Esophagus squamous epithelium (tissue), 5 donors: Measurements from ENCODE around the gene SLC25A31. TPM values are rescaled to one million over a fixed set of nuclear protein-coding genes. Genes with fewer than 3 reads are reported as not detected.

Source experiments
- DNase-seq: peaks from one replicate; lab custom pipeline; 2025; lab: John Stamatoyannopoulos, UW
- H3K27ac ChIP-seq, 4 donors: fragments of 200-600 bp; sonication (generic); one replicate each; pipeline ENCODE4 v1.5.1; 2016 to 2019; ENCODE audit warnings: mild to moderate bottlenecking in 1 of 4
- H3K27me3 ChIP-seq, 4 donors: fragments of 200-600 bp; sonication (generic); 1 replicate in 3 of 4; 2 replicates in 1 of 4; pipeline versions ENCODE4 v1.5.1 to v1.6.0; 2017 to 2021; ENCODE audit warnings: antibody characterized with exemption in 1 of 4
- H3K36me3 ChIP-seq, 3 donors: fragments of 200-600 bp; sonication (generic); one replicate each; pipeline ENCODE4 v1.5.1; 2016 to 2019
- H3K4me1 ChIP-seq, 3 donors: fragments of 200-600 bp; sonication (generic); one replicate each; pipeline ENCODE4 v1.5.1; 2017 to 2019
- H3K4me3 ChIP-seq, 4 donors: fragments of 200-600 bp; sonication (generic); 1 replicate in 3 of 4; 2 replicates in 1 of 4; pipeline ENCODE4 v1.5.1; 2016 to 2019; ENCODE audit warnings: mild to moderate bottlenecking in 2 of 4, moderate library complexity in 1 of 4
- H3K9me3 ChIP-seq, 3 donors: fragments of 200-600 bp; sonication (generic); one replicate each; pipeline ENCODE4 v1.5.1; 2016 to 2019
- POLR2A ChIP-seq, 4 donors: fragments of 450-650 bp; IDR thresholded peaks; one replicate each; pipeline ENCODE4 v1.6.1; 2017; ENCODE audit warnings: antibody characterized with exemption in 4 of 4, mild to moderate bottlenecking in 4 of 4, moderate library complexity in 3 of 4
- WGBS, 2 donors: methylation state at CpG; one replicate each; pipeline ENCODE4 v1.1.5; 2018; 5-methylcytosine and 5-hydroxymethylcytosine counted together
- intact Hi-C: fragments of 100-400 bp; cut with DNase I; formaldehyde crosslinking; loops from one replicate; pipeline ENCODE4 v1.15.0; 2022
- total RNA-seq, 4 donors: library from RNA; depleted of rRNA; stranded (reverse); fragments of >200 nt; gene quantifications; one replicate each; pipeline ENCODE4 v1.1.0, GENCODE V29; 2016
- TF ChIP-seq, protein P1 (sequence below), 6 experiments: fragments of 450-650 bp in 4 of 6; fragments of 200-600 bp in 2 of 6; sonication (generic) in 2 of 6; IDR thresholded peaks; one replicate each; pipeline ENCODE4 v1.5.1; 2016 to 2019; ENCODE audit warnings: antibody characterized with exemption in 6 of 6, mild to moderate bottlenecking in 4 of 6, moderate library complexity in 4 of 6
- donor health status: DM: yes; HTN: yes; CAD: no.

Gene SLC25A31
- total RNA-seq = not detected

DNA sequence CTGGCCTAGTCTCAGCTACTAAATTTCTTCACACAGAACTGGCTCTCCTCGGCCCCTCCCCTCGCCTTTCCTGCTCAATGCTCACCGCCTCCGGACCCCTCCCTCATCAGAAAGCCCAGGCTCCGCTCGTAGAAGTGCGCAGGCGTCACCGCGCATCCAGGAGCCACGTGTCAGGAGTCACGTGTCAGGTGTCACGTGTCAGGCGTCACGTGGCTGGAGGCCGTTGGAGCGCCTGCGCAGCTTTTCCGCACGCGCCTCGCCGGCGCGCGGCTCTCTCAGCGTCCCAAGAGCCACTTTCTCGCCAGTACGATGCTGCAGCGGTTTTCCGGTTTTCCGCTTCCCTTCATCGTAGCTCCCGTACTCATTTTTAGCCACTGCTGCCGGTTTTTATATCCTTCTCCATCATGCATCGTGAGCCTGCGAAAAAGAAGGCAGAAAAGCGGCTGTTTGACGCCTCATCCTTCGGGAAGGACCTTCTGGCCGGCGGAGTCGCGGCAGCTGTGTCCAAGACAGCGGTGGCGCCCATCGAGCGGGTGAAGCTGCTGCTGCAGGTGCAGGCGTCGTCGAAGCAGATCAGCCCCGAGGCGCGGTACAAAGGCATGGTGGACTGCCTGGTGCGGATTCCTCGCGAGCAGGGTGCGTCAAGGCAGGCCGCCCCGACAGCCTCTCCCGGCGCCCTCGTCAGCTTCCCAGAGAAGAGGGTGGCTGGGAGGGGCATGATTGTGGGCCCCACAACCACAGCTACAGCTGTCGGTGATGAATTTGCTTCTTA, at the start of gene SLC25A31:
SLC25A31 (plus strand) TSS at position 259 of the 772 bp plus-strand sequence; CDS start at position 405, 146 bp downstream.
- Histone ChIP-seq H3K27me3 (no peaks in the 10 kb centered on the region), H3K36me3 (no peaks in the 10 kb centered on the region), H3K9me3 (no peaks in the 10 kb centered on the region), H3K4me1 (no peaks in the 10 kb centered on the region), H3K4me3 (no peak within 1 kb of the TSS), H3K27ac (no peak within 1 kb of the TSS)
- no peak for DNase-seq
- 96 to 97% methylated on average over 42 to 44 of the region's 64 CpGs for WGBS, 2 donors
- TF ChIP-seq POLR2A (IDR thresholded peaks at IDR 0.05) = no peak
- TF ChIP-seq, protein P1, sequence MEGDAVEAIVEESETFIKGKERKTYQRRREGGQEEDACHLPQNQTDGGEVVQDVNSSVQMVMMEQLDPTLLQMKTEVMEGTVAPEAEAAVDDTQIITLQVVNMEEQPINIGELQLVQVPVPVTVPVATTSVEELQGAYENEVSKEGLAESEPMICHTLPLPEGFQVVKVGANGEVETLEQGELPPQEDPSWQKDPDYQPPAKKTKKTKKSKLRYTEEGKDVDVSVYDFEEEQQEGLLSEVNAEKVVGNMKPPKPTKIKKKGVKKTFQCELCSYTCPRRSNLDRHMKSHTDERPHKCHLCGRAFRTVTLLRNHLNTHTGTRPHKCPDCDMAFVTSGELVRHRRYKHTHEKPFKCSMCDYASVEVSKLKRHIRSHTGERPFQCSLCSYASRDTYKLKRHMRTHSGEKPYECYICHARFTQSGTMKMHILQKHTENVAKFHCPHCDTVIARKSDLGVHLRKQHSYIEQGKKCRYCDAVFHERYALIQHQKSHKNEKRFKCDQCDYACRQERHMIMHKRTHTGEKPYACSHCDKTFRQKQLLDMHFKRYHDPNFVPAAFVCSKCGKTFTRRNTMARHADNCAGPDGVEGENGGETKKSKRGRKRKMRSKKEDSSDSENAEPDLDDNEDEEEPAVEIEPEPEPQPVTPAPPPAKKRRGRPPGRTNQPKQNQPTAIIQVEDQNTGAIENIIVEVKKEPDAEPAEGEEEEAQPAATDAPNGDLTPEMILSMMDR (IDR thresholded peaks at IDR 0.05) = no peak
- intact Hi-C loops = loop anchor here (5.0 kb wide), 1 partner anchor 123 kb away; no protein-coding TSS in a partner anchor

DNA sequence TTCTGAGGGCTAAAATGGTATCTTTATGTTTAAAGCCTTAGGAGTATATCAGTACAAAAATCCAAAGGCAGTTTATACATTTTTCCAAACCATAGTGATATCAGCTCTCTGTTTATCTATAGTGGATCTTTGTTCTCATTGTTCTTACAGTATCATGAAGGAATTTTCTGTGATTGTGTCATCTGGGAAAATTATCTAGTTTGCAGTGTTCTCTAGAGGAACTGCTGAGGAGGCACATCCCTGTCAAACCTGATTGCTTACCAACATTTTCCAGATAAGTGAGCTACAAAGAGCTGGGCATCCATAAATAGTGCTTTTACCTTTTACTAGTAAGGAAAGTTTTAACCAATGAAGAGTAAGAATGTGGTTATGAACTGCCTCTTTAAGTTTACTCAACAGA, 44.9 kb upstream of the SLC25A31 start:
- Histone ChIP-seq H3K27me3 (no peaks in the 10 kb centered on the region), H3K4me3 (no peak overlapping the region), H3K27ac (no peak overlapping the region), H3K4me1 (no peaks in the 10 kb centered on the region), H3K9me3 (no peaks in the 10 kb centered on the region), H3K36me3 (peaks cover 0 to 34% (median 0%) of the 10 kb centered on the region in 3 donors)
- TF ChIP-seq POLR2A (IDR thresholded peaks at IDR 0.05) = no peak
- TF ChIP-seq, protein P1 (IDR thresholded peaks at IDR 0.05) = no peak
- DNase-seq = no peak
- intact Hi-C loops = no loop called here

DNA sequence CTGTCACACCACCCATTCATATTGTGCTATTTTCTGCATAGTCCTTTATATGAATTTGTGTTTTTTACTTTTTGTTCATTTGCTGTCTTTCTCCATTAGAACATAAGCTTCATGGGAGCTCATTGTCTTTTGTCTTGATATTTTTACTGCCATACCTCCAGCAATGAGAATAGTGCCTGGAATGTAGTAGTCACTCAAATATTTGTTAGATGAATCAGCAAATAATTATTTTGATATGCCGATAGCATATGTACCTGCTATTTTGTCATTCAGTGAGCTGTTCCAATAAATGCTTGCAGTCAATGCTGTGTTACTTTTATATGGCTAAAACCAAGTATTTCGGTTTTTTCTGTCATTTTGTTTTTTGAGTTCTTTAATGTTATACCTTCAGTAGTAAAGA, 43.5 kb upstream of the SLC25A31 start:
- H3K27me3 ChIP-seq = no peaks in the 10 kb centered on the region
- TF ChIP-seq, protein P1 (IDR thresholded peaks at IDR 0.05) = no peak
- TF ChIP-seq POLR2A (IDR thresholded peaks at IDR 0.05) = no peak
- WGBS, 2 donors = 73 to 83% methylated on average over 2 of the region's 2 CpGs
- H3K36me3 ChIP-seq = peaks cover 0 to 46% (median 0%) of the 10 kb centered on the region in 3 donors
- H3K4me3 ChIP-seq = no peak overlapping the region
- intact Hi-C loops = no loop called here
- no peak for DNase-seq
- H3K9me3 ChIP-seq = no peaks in the 10 kb centered on the region
- no peak overlapping the region for H3K27ac ChIP-seq
- H3K4me1 ChIP-seq = no peaks in the 10 kb centered on the region

DNA sequence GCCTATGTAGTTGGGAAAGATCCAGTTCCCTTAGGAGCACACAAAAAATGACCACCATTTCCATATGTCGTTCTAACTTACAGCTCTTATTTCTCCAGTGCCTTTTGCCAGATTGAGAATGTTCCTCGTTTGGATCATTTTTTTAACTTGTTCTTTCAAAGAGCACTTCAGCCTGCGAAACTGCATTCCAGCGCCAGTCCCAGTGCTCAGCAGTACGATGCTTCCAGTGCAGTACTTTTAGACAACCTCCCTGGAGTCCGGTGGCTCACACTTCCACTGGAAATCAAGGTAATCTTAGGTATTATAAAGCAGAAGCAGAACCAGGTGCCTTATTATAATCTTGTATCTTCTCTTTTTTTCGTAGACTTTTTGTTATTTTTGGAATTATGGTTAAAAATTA, 42.6 kb upstream of the SLC25A31 start:
- Histone ChIP-seq H3K4me1 (no peaks in the 10 kb centered on the region), H3K27me3 (no peaks in the 10 kb centered on the region), H3K4me3 (no peak overlapping the region), H3K36me3 (peaks cover 0 to 51% (median 0%) of the 10 kb centered on the region in 3 donors), H3K27ac (no peak overlapping the region), H3K9me3 (no peaks in the 10 kb centered on the region)
- DNase-seq = no peak
- 90% methylated on average over 7 of the region's 7 CpGs for WGBS, 2 donors
- TF ChIP-seq POLR2A (IDR thresholded peaks at IDR 0.05) = no peak
- TF ChIP-seq, protein P1 (IDR thresholded peaks at IDR 0.05) = no peak
- intact Hi-C loops = no loop called here

DNA sequence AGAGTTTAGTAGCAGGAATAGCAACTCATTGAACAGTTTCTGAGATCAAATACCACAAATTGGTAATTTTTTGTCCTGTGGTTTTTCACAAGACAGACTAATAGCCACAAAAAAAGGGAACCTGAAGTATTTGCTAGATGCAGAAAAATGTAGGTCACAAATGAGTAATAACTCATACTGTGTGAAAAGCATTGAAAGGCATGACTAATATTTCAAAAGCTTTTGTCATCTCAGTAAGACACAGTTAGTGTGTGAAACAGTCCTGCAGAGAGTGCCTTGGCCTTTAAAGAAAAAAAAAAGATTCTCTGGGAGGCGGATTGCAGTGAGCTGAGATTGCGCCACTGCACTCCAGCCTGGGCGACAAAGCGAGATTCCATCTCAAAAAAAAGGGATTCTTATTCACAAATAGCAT, 31.4 kb upstream of the SLC25A31 start:
- peaks cover 0 to 15% (median 3%) of the 10 kb centered on the region in 3 donors for H3K4me1 ChIP-seq
- peaks cover 0 to 15% (median 0%) of the 10 kb centered on the region in 3 donors for H3K36me3 ChIP-seq
- TF ChIP-seq, protein P1 (IDR thresholded peaks at IDR 0.05) = no peak
- no peak for TF ChIP-seq POLR2A (IDR thresholded peaks at IDR 0.05)
- intact Hi-C loops = no loop called here
- H3K27me3 ChIP-seq = no peaks in the 10 kb centered on the region
- peaks cover 0 to 9% (median 0%) of the 10 kb centered on the region in 3 donors for H3K9me3 ChIP-seq
- no peak overlapping the region for H3K4me3 ChIP-seq
- 28 to 37% methylated on average over 4 of the region's 4 CpGs for WGBS, 2 donors
- peak overlapping the region in 2 of 4 donors; percentile 14 to 42 for H3K27ac ChIP-seq
- no peak for DNase-seq
